ENCODE results near the gene P2RY14.

Gene P2RY14

GRCh38 chr3:151305775-151306151 lies 27.4 kb upstream of the P2RY14 start:
- POLR2A ChIA-PET = no interaction called here

GRCh38 chr3:151305060-151305774 lies 26.9 kb upstream of the P2RY14 start:
- no peak for TF ChIP-seq CTCF (IDR thresholded peaks at IDR 0.05; ENCODE audit: control extremely low read depth, extremely low read depth, low read depth, missing control alignments)
- ChIA-PET CTCF (interaction anchor here (1.1 to 1.5 kb wide), 4 partner anchors 17 to 77 kb away, joined by 3 to 7 read pairs (median 3); no protein-coding TSS in a partner anchor), POLR2A (no interaction called here)
- DNase-seq (ENCODE audit: extremely low spot score) = no peak

More at GRCh38 chr3:151305775-151306151, 27.4 kb upstream of the P2RY14 start:
- no peak for DNase-seq (ENCODE audit: extremely low spot score)
- CTCF ChIA-PET = interaction anchor here (0.9 to 1.5 kb wide), 4 partner anchors 17 to 138 kb away, joined by 3 to 7 read pairs (median 3); no protein-coding TSS in a partner anchor
- TF ChIP-seq CTCF (IDR thresholded peaks at IDR 0.05; ENCODE audit: control extremely low read depth, extremely low read depth, low read depth, missing control alignments) = no peak

GRCh38 chr3:151303751-151304150 lies 25.4 kb upstream of the P2RY14 start:
- no peak for TF ChIP-seq CTCF (IDR thresholded peaks at IDR 0.05; ENCODE audit: control extremely low read depth, extremely low read depth, low read depth, missing control alignments)
- POLR2A ChIA-PET = interaction anchor here (0.6 kb wide), 1 partner anchor 81 kb away, joined by 3 read pairs; the partner anchor contains the start of gene P2RY12
- CTCF ChIA-PET = interaction anchor here (1.2 kb wide), 1 partner anchor 86 kb away, joined by 3 read pairs; no protein-coding TSS in a partner anchor
- no peak for DNase-seq (ENCODE audit: extremely low spot score)

- CTCF ChIA-PET = no interaction called here
- POLR2A ChIA-PET = no interaction called here
Measured at GRCh38 chr3:151301787-151302186, 23.4 kb upstream of the P2RY14 start.

GRCh38 chr3:151300539-151300938 lies 22.2 kb upstream of the P2RY14 start:
- no peak for DNase-seq (ENCODE audit: extremely low spot score)
- no peak for TF ChIP-seq CTCF (IDR thresholded peaks at IDR 0.05; ENCODE audit: control extremely low read depth, extremely low read depth, low read depth, missing control alignments)
- ChIA-PET POLR2A (no interaction called here), CTCF (interaction anchor here (1.1 to 1.3 kb wide), 3 partner anchors 12 to 122 kb away, joined by 3 to 4 read pairs (median 4); no protein-coding TSS in a partner anchor)

More at GRCh38 chr3:151301787-151302186, 23.4 kb upstream of the P2RY14 start:
- no peak for DNase-seq (ENCODE audit: extremely low spot score)
- TF ChIP-seq CTCF (IDR thresholded peaks at IDR 0.05; ENCODE audit: control extremely low read depth, extremely low read depth, low read depth, missing control alignments) = no peak

GRCh38 chr3:151299006-151299405 lies 20.7 kb upstream of the P2RY14 start:
- POLR2A ChIA-PET = no interaction called here
- CTCF ChIA-PET = interaction anchor here (1.2 to 1.7 kb wide), 7 partner anchors 10 to 131 kb away, joined by 3 to 6 read pairs (median 3); no protein-coding TSS in a partner anchor
- TF ChIP-seq CTCF (IDR thresholded peaks at IDR 0.05; ENCODE audit: control extremely low read depth, extremely low read depth, low read depth, missing control alignments) = no peak
- no peak for DNase-seq (ENCODE audit: extremely low spot score)
